GM21723 (cell line): ENCODE results near the gene USP28.
"Not testable (repeated sequence)": the region's sequence is repeated elsewhere in the genome, so short reads cannot be mapped to it uniquely, and the experiment has no call there.

Source experiments
- ATAC-seq: cut with Tn5 transposase; IDR thresholded peaks from one replicate; pipeline ENCODE4 v1.9.1; 2021; ENCODE audit warnings: mild to moderate bottlenecking, moderate library complexity; ENCODE audit not compliant: unreplicated experiment

The USP28 gene

GRCh38 chr11:113879446-113879845 lies 4.1 kb upstream of the USP28 start:
- ATAC-seq = not testable (repeated sequence)

GRCh38 chr11:113877670-113878055 lies 2.3 kb upstream of the USP28 start:
- ATAC-seq = no peak

GRCh38 chr11:113876798-113877669 lies 1.7 kb upstream of the USP28 start:
- ATAC-seq = no peak

- ATAC-seq = no peak
Measured at GRCh38 chr11:113876074-113876797, 864 bp upstream of the USP28 start.

- peak; percentile 45 for ATAC-seq
Measured at GRCh38 chr11:113874581-113875233, 665 bp downstream of the USP28 start.

- ATAC-seq = no peak
Measured at GRCh38 chr11:113874096-113874495, 1.3 kb downstream of the USP28 start.

GRCh38 chr11:113873236-113873626 lies 2.1 kb downstream of the USP28 start:
- no peak for ATAC-seq

- no peak for ATAC-seq
Measured at GRCh38 chr11:113871336-113871735, 4.0 kb downstream of the USP28 start.

GRCh38 chr11:113867843-113868503 lies 7.4 kb downstream of the USP28 start:
- no peak for ATAC-seq

- ATAC-seq = no peak
Measured at GRCh38 chr11:113865873-113866272, 9.5 kb downstream of the USP28 start.

GRCh38 chr11:113864410-113864809 lies 11.0 kb downstream of the USP28 start:
- ATAC-seq = no peak

- ATAC-seq = no peak
Measured at GRCh38 chr11:113862435-113862834, 12.9 kb downstream of the USP28 start.

- ATAC-seq = no peak
Measured at GRCh38 chr11:113859665-113860064, 15.7 kb downstream of the USP28 start.

- no peak for ATAC-seq
Measured at GRCh38 chr11:113856966-113857759, 18.2 kb downstream of the USP28 start.

- no peak for ATAC-seq
Measured at GRCh38 chr11:113855803-113856202, 19.6 kb downstream of the USP28 start.

- ATAC-seq = no peak
Measured at GRCh38 chr11:113850188-113850587, 25.2 kb downstream of the USP28 start.

- no peak for ATAC-seq
Measured at GRCh38 chr11:113849713-113850112, 25.7 kb downstream of the USP28 start.

GRCh38 chr11:113847580-113847979 lies 27.8 kb downstream of the USP28 start:
- ATAC-seq = no peak

- no peak for ATAC-seq
Measured at GRCh38 chr11:113847111-113847510, 28.3 kb downstream of the USP28 start.

- ATAC-seq = no peak
Measured at GRCh38 chr11:113841691-113842090, 33.7 kb downstream of the USP28 start.
